Measurements from ENCODE around the gene SUN3.

DNA sequence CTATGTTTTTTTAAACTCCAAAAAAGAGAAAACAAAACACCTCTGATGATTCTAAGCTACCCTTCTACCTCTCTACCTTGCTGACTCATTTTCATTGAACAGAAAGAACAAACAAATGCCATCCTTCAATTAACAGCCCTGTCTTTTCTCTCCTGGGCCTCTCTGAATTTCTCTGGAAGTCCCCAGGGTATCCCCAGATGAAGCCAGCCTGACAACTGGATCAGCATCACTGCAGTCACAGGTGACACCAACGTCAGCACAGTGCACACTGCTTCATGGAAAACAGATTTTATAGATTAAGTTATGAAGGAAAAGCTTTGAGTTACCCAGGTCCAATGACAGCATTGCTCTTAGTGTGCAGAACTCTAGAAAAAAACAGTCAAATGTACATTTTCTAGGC is 55.2 kb downstream of the SUN3 start:
- TF ChIP-seq, protein P1, sequence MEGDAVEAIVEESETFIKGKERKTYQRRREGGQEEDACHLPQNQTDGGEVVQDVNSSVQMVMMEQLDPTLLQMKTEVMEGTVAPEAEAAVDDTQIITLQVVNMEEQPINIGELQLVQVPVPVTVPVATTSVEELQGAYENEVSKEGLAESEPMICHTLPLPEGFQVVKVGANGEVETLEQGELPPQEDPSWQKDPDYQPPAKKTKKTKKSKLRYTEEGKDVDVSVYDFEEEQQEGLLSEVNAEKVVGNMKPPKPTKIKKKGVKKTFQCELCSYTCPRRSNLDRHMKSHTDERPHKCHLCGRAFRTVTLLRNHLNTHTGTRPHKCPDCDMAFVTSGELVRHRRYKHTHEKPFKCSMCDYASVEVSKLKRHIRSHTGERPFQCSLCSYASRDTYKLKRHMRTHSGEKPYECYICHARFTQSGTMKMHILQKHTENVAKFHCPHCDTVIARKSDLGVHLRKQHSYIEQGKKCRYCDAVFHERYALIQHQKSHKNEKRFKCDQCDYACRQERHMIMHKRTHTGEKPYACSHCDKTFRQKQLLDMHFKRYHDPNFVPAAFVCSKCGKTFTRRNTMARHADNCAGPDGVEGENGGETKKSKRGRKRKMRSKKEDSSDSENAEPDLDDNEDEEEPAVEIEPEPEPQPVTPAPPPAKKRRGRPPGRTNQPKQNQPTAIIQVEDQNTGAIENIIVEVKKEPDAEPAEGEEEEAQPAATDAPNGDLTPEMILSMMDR (conservative IDR thresholded peaks at IDR 0.05; ENCODE audit: low read depth, low read length): no peak
- no peak for TF ChIP-seq RFX5 (IDR thresholded peaks at IDR 0.05; ENCODE audit: low read depth, low read length)
- TF ChIP-seq, protein P2, sequence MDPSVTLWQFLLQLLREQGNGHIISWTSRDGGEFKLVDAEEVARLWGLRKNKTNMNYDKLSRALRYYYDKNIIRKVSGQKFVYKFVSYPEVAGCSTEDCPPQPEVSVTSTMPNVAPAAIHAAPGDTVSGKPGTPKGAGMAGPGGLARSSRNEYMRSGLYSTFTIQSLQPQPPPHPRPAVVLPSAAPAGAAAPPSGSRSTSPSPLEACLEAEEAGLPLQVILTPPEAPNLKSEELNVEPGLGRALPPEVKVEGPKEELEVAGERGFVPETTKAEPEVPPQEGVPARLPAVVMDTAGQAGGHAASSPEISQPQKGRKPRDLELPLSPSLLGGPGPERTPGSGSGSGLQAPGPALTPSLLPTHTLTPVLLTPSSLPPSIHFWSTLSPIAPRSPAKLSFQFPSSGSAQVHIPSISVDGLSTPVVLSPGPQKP (IDR thresholded peaks at IDR 0.05; ENCODE audit: borderline replicate concordance, low read depth, low read length): no peak
- no peak for TF ChIP-seq RAD21 (IDR thresholded peaks at IDR 0.05; ENCODE audit: low read length)
- TF ChIP-seq POLR2A (IDR thresholded peaks at IDR 0.05; ENCODE audit: low read depth, low read length): no peak
- TF ChIP-seq CHD1 (IDR thresholded peaks at IDR 0.05; ENCODE audit: low read depth, low read length): no peak
- TF ChIP-seq BHLHE40 (IDR thresholded peaks at IDR 0.05; ENCODE audit: low read depth, low read length): no peak
- no peak for TF ChIP-seq SMC3 (IDR thresholded peaks at IDR 0.05; ENCODE audit: low read depth, low read length)
- TF ChIP-seq RCOR1 (IDR thresholded peaks at IDR 0.05; ENCODE audit: insufficient replicate concordance, low read length): no peak
- no peak for TF ChIP-seq MAFK (IDR thresholded peaks at IDR 0.05; ENCODE audit: low read depth, low read length)
- TF ChIP-seq, protein P3, sequence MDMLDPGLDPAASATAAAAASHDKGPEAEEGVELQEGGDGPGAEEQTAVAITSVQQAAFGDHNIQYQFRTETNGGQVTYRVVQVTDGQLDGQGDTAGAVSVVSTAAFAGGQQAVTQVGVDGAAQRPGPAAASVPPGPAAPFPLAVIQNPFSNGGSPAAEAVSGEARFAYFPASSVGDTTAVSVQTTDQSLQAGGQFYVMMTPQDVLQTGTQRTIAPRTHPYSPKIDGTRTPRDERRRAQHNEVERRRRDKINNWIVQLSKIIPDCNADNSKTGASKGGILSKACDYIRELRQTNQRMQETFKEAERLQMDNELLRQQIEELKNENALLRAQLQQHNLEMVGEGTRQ (IDR thresholded peaks at IDR 0.05; ENCODE audit: low read depth, low read length): no peak
- TF ChIP-seq NFE2L2 (IDR thresholded peaks at IDR 0.05; ENCODE audit: low read depth, low read length): no peak
- no peak for TF ChIP-seq CEBPB (IDR thresholded peaks at IDR 0.05; ENCODE audit: low read depth, low read length)
